K562 (cell line): Measurements from ENCODE around the gene MOB3B. TPM values are rescaled to one million over a fixed set of nuclear protein-coding genes. Genes with fewer than 3 reads are reported as not detected.

Experiments used
- BCOR ChIP-seq: fragments of 450-650 bp; IDR thresholded peaks from 2 replicates; pipeline ENCODE4 v1.6.1; 2016
- CEBPB ChIP-seq: fragments of 450-650 bp; IDR thresholded peaks from 2 replicates; pipeline ENCODE4 v1.6.1; 2016; ENCODE audit warnings: missing genetic modification characterization, missing compliant biosample characterization
- CEBPG ChIP-seq, 3 experiments: fragments of 200-800 bp in 1 of 3; sonication (Bioruptor generic) in 1 of 3; sonication (generic) in 1 of 3; formaldehyde crosslinking in 1 of 3; IDR thresholded peaks in 2 of 3; conservative IDR thresholded peaks in 1 of 3; 2 replicates each; pipeline versions ENCODE4 v1.6.1 to v1.8.0; 2016 to 2022; ENCODE audit warnings: missing compliant biosample characterization in 2 of 3, missing genetic modification characterization in 2 of 3, mild to moderate bottlenecking in 1 of 3, missing genetic modification reagents in 1 of 3
- CTCF ChIP-seq, 3 experiments: IDR thresholded peaks in 2 of 3; conservative IDR thresholded peaks in 1 of 3; 2 replicates each; pipeline ENCODE4 v1.5.1; 2011 to 2012; ENCODE audit warnings: low read length in 3 of 3, mild to moderate bottlenecking in 3 of 3, control low read depth in 2 of 3, improper control_type of control experiment in 1 of 3, inconsistent platforms in 1 of 3, low read depth in 1 of 3, mixed read lengths in 1 of 3, moderate library complexity in 1 of 3; ENCODE audit not compliant: insufficient read depth in 2 of 3
- EP300 ChIP-seq: IDR thresholded peaks from 2 replicates; pipeline ENCODE4 v1.6.1; 2012; ENCODE audit warnings: low read length, improper control_type of control experiment
- MCM3 ChIP-seq: fragments of 450-650 bp; IDR thresholded peaks from 2 replicates; pipeline ENCODE4 v1.6.1; 2016
- MED1 ChIP-seq: sonication (generic); formaldehyde crosslinking; IDR thresholded peaks from 2 replicates; pipeline ENCODE4 v1.8.1; 2023; ENCODE audit warnings: missing genetic modification reagents, borderline replicate concordance
- MIER1 ChIP-seq: fragments of 450-650 bp; IDR thresholded peaks from 2 replicates; pipeline ENCODE4 v1.6.1; 2016; ENCODE audit warnings: antibody characterized with exemption, mild to moderate bottlenecking, low read depth
- NR1H2 ChIP-seq: sonication (generic); formaldehyde crosslinking; IDR thresholded peaks from 2 replicates; pipeline ENCODE4 v1.4.0; 2020; ENCODE audit warnings: mild to moderate bottlenecking, missing genetic modification reagents
- NRF1 ChIP-seq, 2 experiments: fragments of 450-650 bp; IDR thresholded peaks in 1 of 2; conservative IDR thresholded peaks in 1 of 2; 2 replicates each; pipeline ENCODE4 v1.6.1; 2014; ENCODE audit warnings: mild to moderate bottlenecking in 2 of 2
- SAP30 ChIP-seq: fragments of 200-600 bp; sonication (generic); IDR thresholded peaks from 2 replicates; pipeline ENCODE4 v1.6.1; 2012; ENCODE audit warnings: borderline replicate concordance, low read depth, mild to moderate bottlenecking, moderate library complexity, low read length, control low read depth, inconsistent platforms; ENCODE audit not compliant: insufficient read depth, poor library complexity, severe bottlenecking
- SIN3B ChIP-seq: fragments of 450-650 bp; IDR thresholded peaks from 2 replicates; pipeline ENCODE4 v1.6.1; 2017; ENCODE audit warnings: low read depth, mild to moderate bottlenecking, moderate library complexity
- ZBTB12 ChIP-seq: fragments of 250-450 bp; sonication (Bioruptor Pico); IDR thresholded peaks from 2 replicates; pipeline ENCODE4 v1.4.0; 2020
- ZBTB5 ChIP-seq: fragments of 450-650 bp; IDR thresholded peaks from 2 replicates; pipeline ENCODE4 v1.6.1; 2017; ENCODE audit warnings: antibody characterized with exemption
- ZNF324 ChIP-seq: fragments of 250-450 bp; sonication (Bioruptor Pico); IDR thresholded peaks from 2 replicates; pipeline ENCODE4 v1.4.0; 2020; ENCODE audit warnings: mild to moderate bottlenecking
- ZNF436 ChIP-seq: fragments of 250-450, 450-650 bp; sonication (Bioruptor Pico); formaldehyde crosslinking; IDR thresholded peaks from 2 replicates; pipeline ENCODE4 v1.7.0; 2020; ENCODE audit warnings: mild to moderate bottlenecking
- polyA plus RNA-seq, 8 experiments: library from polyadenylated mRNA; depleted of rRNA in 4 of 8; stranded (reverse) in 5 of 8; unstranded in 3 of 8; fragments of >200 nt; fragmentation: Nextera tagmentation in 2 of 8; fragmentation: Illumina TruSeq in 1 of 8; extraction: Ambion mirVana in 2 of 8; extraction: Trizol in 1 of 8; gene quantifications; 2 replicates each; pipeline versions ENCODE4 v1.2.1 to v1.2.3, GENCODE V29; 2011 to 2014; ENCODE audit warnings: inconsistent platforms in 1 of 8, missing spikeins in 1 of 8
- total RNA-seq, 7 experiments: library from RNA; depleted of rRNA in 6 of 7; stranded (reverse); fragments of >200 nt in 6 of 7; fragmentation: Illumina TruSeq in 2 of 7; extraction: Trizol in 2 of 7; gene quantifications; 2 replicates each; pipeline versions ENCODE4 v1.2.1 to v1.2.3, GENCODE V29; 2011 to 2021; ENCODE audit warnings: low replicate concordance in 1 of 7
- TF ChIP-seq, protein P1 (sequence below): sonication (generic); formaldehyde crosslinking; IDR thresholded peaks from 2 replicates; pipeline ENCODE4 v1.8.0; 2022; ENCODE audit warnings: missing genetic modification reagents, mild to moderate bottlenecking, borderline replicate concordance
- TF ChIP-seq, protein P2 (sequence below), 2 experiments: fragments of 450-650 bp in 1 of 2; sonication (generic) in 1 of 2; formaldehyde crosslinking; conservative IDR thresholded peaks; 2 replicates each; pipeline versions ENCODE4 v1.4.0 to v1.8.1; 2020 to 2022; ENCODE audit warnings: mild to moderate bottlenecking in 1 of 2, missing genetic modification reagents in 1 of 2

Gene MOB3B
- total and polyA plus RNA-seq, 9 of the 15 experiments (the other 6 are each of a cell fraction or from before 2014, with no cell fraction given): 3.6 to 12.8 (median 7.2) TPM

DNA sequence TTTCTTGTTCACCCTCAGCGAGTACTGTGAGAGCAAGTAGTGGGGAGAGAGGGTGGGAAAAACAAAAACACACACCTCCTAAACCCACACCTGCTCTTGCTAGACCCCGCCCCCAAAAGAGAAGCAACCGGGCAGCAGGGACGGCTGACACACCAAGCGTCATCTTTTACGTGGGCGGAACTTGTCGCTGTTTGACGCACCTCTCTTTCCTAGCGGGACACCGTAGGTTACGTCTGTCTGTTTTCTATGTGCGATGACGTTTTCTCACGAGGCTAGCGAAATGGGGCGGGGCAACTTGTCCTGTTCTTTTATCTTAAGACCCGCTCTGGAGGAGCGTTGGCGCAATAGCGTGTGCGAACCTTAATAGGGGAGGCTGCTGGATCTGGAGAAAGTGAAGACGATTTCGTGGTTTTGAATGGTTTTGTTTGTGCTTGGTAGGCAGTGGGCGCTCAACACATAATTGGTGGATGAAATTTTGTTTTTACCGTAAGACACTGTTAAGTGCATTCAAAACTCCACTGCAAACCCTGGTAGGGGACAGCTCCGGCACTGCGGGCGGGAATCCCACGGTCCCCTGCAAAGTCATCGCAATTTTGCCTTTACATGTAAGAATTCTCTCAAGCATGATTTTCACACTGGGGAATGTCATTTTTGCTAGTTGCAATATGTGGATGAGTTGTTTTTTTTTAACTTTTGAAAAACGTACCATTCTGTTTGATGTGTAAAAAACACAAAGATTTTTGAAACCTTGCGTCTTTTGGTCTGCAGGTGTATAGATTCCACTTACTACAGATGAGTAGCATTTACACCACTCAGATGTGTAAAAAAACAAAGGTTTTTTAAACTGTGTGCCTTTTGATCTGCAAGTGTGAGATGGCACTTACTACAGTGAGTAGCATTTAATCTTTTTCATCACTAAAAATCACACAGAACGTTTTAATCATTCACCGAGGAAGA lies 44.3 kb upstream of the MOB3B start (continued):
- TF ChIP-seq ZBTB5: no peak
- TF ChIP-seq, protein P1, sequence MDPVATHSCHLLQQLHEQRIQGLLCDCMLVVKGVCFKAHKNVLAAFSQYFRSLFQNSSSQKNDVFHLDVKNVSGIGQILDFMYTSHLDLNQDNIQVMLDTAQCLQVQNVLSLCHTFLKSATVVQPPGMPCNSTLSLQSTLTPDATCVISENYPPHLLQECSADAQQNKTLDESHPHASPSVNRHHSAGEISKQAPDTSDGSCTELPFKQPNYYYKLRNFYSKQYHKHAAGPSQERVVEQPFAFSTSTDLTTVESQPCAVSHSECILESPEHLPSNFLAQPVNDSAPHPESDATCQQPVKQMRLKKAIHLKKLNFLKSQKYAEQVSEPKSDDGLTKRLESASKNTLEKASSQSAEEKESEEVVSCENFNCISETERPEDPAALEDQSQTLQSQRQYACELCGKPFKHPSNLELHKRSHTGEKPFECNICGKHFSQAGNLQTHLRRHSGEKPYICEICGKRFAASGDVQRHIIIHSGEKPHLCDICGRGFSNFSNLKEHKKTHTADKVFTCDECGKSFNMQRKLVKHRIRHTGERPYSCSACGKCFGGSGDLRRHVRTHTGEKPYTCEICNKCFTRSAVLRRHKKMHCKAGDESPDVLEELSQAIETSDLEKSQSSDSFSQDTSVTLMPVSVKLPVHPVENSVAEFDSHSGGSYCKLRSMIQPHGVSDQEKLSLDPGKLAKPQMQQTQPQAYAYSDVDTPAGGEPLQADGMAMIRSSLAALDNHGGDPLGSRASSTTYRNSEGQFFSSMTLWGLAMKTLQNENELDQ (CRISPR knock-in tag): no peak
- peak; percentile 79 for TF ChIP-seq ZBTB12 (CRISPR knock-in tag)
- no peak for TF ChIP-seq CTCF (IDR thresholded peaks at IDR 0.05 in 2 of 3, conservative IDR thresholded peaks at IDR 0.05 in 1 of 3; ENCODE audit: insufficient read depth in 2 of 3, low read depth in 1 of 3, low read length in 3 of 3)
- no peak for TF ChIP-seq EP300
- TF ChIP-seq NR1H2 (CRISPR knock-in tag): no peak
- no peak for TF ChIP-seq MCM3
- TF ChIP-seq MED1: no peak
- no peak for TF ChIP-seq SAP30
- TF ChIP-seq ZNF436 (CRISPR knock-in tag): no peak
- TF ChIP-seq, protein P2, sequence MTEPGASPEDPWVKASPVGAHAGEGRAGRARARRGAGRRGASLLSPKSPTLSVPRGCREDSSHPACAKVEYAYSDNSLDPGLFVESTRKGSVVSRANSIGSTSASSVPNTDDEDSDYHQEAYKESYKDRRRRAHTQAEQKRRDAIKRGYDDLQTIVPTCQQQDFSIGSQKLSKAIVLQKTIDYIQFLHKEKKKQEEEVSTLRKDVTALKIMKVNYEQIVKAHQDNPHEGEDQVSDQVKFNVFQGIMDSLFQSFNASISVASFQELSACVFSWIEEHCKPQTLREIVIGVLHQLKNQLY (CRISPR knock-in tag; conservative IDR thresholded peaks at IDR 0.05): no peak
- 0 out of 4 replicates have a peak, but pooled peaks of 1 of the 2 experiments have one; percentile 9 for TF ChIP-seq NRF1 (conservative IDR thresholded peaks at IDR 0.05 in 1 of 2, IDR thresholded peaks at IDR 0.05 in 1 of 2)
- no peak for TF ChIP-seq ZNF324 (CRISPR knock-in tag)
- TF ChIP-seq CEBPG (CRISPR knock-in tag; IDR thresholded peaks at IDR 0.05): peak; percentile 45; the same call in 1 of the 2 replicates
- peak in 1 of 2 experiments; percentile 53; a peak in 1 of 4 replicates for TF ChIP-seq CEBPG (tag; conservative IDR thresholded peaks at IDR 0.05 in 1 of 2, IDR thresholded peaks at IDR 0.05 in 1 of 2)
- TF ChIP-seq BCOR: no peak
- TF ChIP-seq SIN3B: no peak
- TF ChIP-seq MIER1: no peak
- peak; percentile 74 for TF ChIP-seq CEBPB (tag)
